ENCODE data around the gene SLC35G3.

DNA sequence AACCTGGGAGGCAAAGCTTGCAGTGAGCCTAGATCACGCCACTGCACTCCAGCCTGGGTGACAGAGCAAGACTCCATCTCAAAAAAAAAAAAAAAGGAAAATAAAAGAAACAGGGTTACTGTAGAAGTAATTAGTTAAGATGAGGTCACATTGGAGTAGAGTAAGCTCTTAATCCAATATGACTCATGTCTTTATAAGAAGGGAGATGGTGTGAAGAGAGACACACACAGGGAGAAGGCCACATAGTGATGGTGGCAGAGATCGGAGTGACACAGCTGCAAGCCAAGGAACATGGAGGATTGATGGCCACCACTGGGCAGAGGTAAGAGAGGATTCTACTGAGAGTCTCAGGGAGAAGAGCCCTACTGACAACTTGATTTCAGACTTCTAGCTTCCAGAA, 33.4 kb upstream of the SLC35G3 start:
- TF ChIP-seq PPARA (CRISPR knock-in tag; IDR thresholded peaks at IDR 0.05; ENCODE audit: borderline replicate concordance) (no peak), GLIS3 (CRISPR knock-in tag; IDR thresholded peaks at IDR 0.05) (no peak), ZFP3 (CRISPR knock-in tag; IDR thresholded peaks at IDR 0.05) (no peak), RARB (CRISPR knock-in tag; IDR thresholded peaks at IDR 0.05) (no peak), CREB5 (CRISPR knock-in tag; IDR thresholded peaks at IDR 0.05; ENCODE audit: low read depth) (no peak), TOX (CRISPR knock-in tag; IDR thresholded peaks at IDR 0.05; ENCODE audit: borderline replicate concordance) (no peak), ISL1 (CRISPR knock-in tag; IDR thresholded peaks at IDR 0.05) (no peak), ZNF70 (CRISPR knock-in tag; IDR thresholded peaks at IDR 0.05) (no peak), ZC3H10 (CRISPR knock-in tag; IDR thresholded peaks at IDR 0.05) (no peak)
- TF ChIP-seq, protein P1, sequence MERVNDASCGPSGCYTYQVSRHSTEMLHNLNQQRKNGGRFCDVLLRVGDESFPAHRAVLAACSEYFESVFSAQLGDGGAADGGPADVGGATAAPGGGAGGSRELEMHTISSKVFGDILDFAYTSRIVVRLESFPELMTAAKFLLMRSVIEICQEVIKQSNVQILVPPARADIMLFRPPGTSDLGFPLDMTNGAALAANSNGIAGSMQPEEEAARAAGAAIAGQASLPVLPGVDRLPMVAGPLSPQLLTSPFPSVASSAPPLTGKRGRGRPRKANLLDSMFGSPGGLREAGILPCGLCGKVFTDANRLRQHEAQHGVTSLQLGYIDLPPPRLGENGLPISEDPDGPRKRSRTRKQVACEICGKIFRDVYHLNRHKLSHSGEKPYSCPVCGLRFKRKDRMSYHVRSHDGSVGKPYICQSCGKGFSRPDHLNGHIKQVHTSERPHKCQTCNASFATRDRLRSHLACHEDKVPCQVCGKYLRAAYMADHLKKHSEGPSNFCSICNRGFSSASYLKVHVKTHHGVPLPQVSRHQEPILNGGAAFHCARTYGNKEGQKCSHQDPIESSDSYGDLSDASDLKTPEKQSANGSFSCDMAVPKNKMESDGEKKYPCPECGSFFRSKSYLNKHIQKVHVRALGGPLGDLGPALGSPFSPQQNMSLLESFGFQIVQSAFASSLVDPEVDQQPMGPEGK (CRISPR knock-in tag; IDR thresholded peaks at IDR 0.05; ENCODE audit: borderline replicate concordance): no peak
